Stimulated activated CD8-positive, alpha-beta memory T cell treated with anti-CD3 and anti-CD28 coated beads, Interleukin-7, amount 100 ng/mL, for 1 hour (primary cell): Measurements from ENCODE around the gene PANK4.

Source experiments
- DNase-seq, 2 donors: peaks; one replicate each; pipeline ENCODE4 v3.0.0-alpha.2; 2020; ENCODE audit warnings: low read depth in 2 of 2

The PANK4 gene

DNA sequence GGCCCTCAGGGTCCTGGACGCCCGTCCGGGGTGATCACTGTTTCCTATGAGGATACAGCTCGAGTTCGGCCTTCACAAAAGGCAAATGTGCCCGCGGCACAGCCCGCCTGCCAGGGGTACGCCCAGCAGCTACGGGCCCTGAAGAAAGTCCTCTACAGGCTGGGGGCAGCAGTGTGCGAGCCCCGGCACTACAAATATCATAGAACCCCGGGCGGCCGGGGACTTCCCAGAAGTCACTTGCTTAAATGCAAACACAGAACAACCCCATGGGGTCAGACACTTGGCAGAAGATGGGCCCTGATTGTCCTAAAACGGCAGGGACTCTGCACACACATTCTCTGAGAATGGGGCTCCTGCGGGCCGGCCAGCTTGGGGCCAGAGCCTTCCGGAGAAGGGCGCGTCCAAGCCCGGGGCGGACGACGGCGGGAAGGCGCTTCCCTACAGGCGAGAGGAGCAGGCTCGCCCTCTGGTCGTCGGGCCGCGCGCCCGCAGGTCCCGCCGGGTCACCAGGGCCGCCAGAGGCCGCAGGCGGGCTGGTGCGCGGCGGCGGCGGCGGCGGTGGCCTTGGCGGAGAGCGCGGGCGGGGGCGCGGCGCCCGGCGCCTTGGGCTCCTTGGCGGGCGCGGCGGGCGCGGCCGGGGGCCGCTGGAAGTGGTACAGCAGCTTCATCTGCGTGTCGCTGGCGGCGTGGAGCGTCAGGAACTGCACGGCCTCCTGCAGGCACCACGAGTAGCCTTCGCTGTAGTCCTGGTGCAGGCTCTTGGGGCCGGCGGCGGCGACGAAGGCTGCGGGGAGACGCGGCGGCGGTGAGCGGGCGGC, 2.8 kb upstream of the PANK4 start:
- DNase-seq: no peak

DNA sequence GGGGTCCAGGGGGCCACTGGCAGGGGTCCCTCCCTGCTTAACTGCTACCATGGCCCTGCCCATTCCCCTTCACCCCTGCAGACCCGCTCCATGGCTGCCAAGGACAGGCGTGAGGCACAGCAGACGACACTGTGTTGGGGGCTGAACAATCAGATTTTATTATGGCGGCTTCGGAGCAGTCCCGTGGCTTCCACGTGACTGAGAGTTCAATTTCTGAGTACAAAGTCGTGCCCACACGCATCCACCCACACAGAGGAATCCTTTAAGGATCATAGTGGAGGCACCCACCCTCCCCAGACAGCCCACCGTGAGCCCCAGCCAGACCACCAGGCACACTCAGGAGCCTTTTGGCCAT, 2.2 kb upstream of the PANK4 start:
- no peak for DNase-seq

DNA sequence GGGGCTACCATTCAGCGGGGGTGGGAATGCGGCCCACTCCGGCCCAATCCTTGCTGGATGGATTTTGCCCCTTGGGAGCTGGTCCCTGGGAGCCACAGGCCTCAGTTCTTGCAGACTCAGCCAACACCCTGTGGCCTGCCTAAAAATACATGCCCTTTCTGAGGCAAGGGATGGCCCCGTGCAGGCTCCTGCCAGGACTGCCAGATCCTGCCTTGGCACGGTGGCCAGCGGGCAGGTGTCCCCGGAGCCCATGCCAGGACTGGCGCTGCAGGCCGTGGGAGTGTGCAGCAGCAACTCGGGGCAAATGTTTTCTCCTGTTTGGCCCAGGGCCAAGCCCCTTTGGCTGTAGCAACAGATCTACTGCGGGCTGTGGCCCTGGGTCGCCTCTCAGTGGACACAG, 1.6 kb upstream of the PANK4 start:
- no peak for DNase-seq

DNA sequence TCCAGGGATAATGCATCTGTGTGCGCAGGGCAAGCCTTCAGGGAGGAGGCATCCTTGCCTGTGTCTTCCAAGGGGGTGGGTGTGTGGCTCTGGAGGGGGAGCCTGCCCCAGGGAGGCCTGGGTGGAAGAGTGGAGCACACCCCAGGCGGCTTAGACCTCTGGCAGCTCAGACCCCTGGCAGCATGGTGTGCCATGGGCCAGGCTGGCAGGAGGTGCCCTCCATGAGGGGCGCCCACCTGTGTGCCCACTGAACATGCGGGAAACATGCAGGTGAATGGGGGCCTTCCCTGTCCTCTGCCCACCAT, 1.1 kb upstream of the PANK4 start:
- no peak for DNase-seq

DNA sequence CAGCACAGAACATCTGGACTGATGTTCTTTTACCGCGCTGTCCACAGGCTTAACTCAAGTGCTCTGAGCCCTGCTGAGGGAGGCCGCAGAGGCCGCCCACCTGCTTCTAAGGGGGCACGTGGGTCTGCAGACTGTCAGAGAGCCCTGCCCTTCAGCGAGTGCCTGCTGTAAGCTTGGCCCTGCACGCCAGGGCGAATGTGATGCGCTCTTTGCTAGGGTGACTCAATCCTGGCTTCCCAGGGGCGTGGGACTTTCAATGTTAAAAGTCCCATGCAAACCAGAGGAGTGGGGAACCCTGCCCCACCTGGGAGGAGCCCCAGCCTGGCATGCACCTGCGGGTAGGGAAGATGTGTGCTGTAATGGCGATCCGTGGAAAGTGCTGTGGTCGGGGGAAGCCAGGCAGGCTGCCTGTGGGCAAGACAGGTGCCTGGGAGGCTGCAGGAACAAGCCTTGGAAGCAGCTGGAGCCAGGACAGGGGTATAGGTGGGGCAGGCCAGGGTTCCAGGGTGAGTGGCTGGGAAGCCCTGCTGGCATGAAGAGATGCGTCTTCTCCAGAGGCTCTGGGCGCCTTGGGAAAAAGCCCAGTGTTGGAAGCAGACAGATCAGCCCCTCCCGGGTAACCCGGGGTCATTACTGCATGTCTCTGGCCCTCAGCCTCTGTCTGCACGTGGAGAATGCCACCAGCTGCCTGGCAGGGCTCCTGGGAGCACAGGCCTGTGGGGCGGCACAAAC, 594 bp upstream of the PANK4 start:
- no peak for DNase-seq

DNA sequence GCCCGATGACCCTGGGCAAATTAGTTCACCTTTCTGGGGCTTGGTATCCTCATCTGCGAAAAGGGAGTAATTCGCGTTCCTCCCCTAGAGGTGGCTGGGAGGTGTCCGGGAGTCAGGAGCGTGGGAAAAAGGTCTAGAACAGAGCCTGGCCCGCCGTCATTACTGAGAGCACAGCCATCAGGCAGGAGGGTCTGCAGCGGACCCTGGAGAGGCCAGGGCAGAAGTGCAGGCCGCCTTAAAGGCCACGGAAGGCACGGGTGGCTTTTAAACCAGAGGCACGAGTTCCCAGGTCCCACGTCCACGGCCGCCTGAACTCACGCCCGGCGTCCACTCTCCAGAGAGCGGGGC, 850 bp downstream of the PANK4 start:
- no peak for DNase-seq

DNA sequence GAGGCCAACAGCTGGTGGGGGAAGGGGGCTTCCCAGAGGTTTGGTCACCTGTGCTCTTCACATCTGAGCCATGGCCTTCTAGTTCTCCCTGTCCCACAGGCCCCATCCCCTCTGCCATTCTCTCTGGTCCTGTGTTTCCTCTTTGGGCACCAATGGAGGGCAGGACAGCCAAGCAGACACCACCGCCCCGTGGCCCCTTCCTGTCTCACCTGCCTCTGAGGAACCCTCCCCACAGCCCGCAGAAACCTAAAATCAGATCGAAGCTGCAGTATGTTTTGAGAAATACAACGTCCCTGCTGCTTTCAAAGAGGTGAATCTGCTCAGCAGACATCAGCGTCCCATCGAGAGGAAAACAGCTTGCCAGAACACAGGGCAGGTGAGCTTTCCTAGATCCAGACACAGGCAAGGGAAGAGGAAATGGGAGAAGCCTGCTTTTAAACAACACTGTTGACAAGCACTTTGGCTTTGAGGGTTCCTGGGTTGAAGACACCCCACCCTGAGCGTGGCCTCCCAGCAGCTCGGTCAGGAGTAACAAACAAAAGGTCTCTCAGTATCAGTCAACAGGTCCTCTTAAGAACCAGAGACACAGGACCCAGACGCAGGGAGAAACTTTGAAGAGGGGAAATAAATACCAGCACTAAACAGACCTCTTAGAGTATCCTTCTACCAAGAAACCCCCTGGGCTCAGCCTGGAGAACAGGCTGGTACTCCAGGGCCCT, 2.3 kb downstream of the PANK4 start:
- DNase-seq: no peak

DNA sequence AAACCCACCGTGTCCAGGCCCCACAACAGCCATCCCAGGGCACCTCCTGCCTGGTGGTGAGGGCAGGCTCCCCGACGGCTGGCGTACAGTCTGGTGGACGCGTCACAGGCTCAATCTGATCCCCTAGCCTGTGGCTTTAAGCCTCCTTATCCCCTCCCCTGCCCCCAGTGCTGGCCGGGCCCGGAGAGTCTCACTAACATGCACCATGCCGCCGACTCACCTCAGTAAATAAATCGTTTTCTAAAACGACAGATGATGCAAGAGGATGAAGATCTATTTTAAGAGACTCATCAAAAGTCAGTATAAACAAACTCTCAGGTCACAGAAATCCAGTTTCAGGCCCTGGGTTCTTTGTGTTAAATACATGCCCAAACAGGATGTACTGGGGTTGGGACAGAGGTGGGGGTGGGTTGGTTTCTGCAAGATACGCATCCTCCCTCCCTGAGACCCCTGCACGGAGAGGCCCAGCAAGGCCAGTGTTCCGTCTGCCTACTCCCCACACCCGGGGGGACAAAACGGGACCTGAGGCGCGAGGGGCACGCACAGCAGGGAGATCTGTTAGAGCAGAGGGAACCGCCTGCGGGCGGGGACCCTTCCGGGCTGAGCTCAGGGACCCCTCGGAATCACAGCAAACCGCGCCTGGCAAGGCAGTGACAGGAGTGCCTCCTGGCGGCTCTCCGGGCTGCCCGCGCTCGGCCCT, 3.1 kb downstream of the PANK4 start:
- DNase-seq: no peak

DNA sequence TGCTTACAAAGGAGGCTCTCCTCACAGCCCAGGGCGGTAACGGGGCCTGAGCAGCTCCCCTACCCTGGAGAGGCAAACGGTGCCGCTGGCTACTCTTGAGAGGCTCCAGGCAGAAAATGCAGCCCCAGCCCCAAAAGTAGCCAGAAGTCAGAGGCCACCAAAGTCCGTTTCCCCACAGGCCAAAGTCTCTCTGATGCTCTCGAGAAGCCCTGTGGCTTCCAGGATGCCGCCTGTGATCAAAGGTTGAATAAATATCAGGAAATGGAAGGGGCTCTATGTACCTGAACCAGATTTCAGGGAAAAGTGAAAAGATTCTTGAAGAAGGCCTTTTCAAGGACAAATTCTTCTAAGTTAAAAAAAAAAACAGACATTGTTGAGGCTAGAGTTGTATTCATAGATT, 4.2 kb downstream of the PANK4 start:
- DNase-seq: no peak

DNA sequence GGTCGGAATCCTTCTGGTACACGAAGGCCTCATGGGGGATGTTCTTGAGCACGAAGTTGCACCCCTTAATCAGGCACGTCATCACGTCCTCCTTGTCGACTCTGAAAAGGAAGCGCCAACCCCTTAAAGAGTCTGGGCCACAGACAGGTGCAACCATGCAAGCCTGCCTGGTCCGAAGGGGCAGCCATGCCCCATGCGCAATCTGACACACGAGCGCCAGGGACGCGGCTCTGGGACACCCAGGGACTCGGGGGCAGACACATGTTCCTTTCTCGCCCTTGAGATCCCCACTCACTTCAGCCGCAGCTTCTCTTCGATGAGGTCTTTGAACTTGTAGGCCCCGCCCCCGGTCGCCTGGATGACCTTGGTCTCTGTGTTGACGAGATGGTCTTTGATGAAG, 5.6 kb downstream of the PANK4 start:
- no peak for DNase-seq

DNA sequence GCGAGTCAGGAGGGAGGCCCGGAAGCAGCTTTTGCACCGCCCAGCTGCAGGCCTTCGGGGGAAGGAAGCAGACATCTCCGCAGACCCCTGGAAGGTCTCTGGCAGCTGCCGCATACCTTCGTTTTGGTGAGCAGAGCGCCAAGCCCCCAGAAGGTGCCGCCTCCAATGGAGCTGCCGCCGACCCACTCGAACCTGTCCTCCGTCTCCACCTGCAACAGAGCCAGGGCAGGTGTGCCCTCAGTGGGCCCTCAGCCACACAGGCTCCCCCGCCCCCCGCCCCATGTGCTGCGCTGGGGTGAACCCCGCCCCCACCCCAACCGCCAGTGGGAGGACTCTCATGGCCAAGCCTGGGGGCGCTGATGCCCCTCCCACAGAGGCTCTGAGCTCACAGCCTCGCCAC, 6.2 kb downstream of the PANK4 start:
- no peak for DNase-seq

DNA sequence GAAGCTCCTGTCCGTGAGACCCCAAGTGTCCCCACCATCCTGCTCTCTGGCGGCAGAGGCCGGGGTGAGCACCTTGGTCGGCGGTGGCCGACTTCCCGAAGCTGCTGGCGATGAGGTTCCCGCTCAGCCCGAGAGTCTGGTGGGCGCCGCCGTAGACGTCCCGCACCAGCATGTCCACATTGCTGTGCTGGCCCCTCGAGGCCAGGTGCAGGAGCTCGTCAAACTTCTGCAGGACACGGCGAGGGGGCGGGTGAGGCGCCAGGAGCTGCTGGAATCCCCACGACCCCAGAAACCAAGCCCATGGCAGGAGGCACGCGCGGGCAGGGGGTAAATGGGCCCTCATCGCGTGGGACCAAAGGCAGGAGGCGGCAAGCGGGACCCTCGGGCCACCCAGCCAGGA, 6.7 kb downstream of the PANK4 start:
- DNase-seq: no peak

DNA sequence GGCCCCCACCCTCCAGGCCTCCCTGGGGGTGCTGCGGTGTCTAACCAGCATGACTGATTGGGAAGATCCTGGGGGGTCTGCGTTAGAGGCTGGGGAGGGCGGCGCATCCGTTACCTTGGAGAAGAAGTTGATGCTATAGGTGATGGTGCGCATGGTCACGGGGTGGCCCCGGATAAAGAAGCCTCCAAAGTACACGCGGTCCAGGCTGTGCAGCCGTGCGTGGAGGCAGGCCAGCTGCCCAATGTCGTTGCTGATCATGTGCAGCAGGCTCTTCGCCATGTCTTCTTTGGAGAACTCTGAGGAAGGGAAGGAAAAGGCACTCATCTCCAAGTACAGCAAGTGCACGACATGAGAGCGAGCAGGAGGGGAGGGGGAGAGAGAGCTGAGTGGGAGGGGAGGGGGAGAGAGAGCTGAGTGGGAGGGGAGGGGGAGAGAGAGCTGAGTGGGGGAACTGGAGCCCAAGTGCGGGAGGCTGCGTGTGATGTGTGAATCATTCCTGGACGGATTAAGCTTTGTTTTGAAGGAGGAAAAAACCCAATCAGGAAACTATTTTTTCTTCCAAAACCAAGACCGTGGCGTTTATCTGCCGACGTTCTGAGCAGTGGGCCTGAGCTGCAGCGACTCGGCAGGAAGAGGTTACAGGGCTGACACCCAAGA, 7.2 kb downstream of the PANK4 start:
- no peak for DNase-seq

DNA sequence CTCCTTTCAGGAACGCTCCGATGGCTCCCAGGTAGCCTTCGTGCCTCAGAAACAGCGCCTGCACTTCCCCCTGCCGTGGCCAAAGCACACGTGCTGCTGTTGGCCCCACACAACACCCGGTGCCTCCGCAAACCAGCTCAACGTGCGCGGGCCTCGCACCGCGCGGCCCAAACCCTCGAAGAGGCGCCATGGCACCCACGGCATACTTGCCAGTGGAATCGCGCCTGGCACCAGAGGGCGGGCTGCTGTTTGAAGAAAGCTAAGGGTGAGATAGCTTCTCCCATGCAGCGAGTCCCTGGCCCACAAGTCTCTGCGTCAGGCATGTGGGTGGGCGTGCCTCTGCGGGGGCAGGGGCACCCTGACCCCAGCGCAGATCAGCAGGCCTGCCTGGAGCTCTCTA, 7.9 kb downstream of the PANK4 start:
- no peak for DNase-seq

DNA sequence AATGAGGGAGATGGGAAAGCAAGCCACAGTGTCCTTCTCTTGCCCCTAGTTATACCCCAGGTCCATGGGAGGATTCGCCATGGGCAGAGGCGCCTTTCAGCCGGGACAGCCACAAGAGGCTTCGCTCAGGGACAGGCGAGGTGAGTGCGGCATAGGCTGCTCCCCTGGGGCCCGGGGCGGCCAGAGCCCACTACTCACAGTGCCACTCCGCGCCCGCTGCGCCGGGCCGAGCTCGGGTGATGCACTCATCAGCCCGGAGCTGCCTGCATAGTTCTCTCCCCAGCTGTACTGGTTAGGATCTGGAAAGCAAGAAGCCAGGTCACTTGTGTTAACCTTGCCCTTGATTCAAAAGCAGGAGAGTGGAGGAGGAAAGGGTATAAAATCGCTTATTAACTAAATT, 8.4 kb downstream of the PANK4 start:
- no peak for DNase-seq

DNA sequence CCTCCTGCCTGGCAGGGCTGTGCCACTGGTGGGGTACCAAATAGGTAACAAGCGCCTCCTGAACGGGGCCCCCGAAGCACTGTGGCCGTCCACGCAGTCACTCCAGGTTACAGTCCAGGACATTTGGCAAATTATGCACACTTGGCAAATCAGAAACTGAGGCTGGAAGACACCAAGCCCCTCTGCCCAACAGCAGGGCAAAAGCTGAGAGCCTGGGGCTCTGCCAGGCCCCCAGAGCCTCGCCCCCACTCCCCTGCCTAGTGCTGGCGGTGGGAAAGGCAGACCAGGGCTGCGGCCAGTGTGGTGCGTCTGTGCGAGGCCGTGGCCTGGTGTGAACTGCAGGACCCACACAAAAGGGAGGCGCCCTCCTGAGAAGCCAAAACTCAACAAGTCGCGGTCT, 9.4 kb downstream of the PANK4 start:
- no peak for DNase-seq

DNA sequence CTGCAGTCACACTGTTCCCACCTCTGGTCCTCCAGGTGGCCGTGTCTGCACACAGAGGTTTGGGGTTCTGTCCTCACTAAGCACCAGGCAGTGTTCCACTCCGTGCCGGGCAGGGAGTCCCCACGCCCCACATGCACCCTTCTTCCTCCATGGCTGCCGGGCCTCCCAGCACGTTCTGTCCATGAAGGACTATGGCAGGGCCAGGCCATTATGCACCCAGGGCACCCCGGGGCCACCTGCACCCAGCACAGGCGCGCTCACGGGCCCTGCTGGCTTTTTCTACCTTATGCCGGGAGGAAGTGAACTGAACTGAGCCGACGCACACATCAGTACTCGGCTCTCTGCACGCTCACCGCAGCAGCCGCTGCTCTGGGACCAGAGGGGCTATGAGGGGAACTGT, 10.3 kb downstream of the PANK4 start:
- DNase-seq: no peak

DNA sequence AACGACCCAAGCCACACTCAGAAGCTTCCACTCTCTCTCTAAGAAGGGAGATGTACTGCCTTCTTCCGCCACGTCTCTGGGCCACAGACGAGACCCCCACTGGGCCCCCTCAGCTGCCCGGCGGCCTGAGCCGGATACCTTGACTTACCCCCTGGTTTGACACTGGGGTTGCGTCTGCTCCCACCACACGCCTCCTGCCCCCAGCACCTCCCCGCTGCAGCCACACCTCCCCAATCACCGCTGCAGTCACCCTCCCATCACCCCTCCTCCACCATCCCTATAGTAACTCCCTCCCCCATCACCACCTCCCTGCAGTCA, 10.7 kb downstream of the PANK4 start:
- no peak for DNase-seq

DNA sequence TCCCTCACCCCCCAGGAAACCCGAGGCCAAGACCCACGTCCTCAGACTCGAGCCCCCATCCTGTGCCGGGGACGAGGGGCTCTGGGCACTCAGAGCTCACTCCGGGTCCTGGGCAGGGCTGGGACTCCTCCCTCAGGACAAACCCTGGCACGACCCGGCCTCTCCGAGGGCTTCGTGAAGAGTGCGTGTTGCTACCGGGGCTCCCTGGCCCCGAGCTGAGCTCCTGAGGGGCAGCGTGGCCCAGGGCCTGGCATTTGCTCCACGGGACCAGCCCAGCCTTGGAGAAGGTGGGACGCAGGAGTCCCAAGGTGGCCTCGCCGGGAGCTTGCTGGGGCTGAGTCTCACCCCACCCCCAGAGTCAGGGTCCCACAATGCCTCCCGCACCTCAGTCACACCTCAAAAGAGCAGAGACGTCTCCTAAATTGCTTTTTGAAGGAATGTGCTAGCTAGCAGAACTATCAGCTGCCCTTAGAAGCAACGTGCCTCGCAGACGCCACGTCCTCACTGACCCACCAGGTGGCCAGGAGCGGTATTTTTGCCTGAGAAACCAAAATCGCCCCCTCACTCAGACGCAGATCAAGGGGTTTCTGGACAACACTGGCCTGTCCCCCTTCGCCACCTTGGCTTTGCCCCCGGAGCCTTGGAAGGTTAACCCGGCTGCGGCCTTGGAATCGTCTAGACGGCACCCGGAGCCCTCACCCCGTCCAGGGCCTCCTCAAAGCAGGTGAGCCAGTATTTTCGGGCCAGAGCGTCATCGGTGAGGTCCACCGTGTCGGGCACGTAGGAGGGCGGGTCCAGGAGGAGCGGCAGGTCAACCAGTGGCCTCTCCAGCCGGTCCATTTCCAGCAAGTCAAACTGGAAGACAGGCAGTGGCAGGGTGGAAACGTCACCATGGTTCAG, 11.3 kb downstream of the PANK4 start:
- DNase-seq: no peak

DNA sequence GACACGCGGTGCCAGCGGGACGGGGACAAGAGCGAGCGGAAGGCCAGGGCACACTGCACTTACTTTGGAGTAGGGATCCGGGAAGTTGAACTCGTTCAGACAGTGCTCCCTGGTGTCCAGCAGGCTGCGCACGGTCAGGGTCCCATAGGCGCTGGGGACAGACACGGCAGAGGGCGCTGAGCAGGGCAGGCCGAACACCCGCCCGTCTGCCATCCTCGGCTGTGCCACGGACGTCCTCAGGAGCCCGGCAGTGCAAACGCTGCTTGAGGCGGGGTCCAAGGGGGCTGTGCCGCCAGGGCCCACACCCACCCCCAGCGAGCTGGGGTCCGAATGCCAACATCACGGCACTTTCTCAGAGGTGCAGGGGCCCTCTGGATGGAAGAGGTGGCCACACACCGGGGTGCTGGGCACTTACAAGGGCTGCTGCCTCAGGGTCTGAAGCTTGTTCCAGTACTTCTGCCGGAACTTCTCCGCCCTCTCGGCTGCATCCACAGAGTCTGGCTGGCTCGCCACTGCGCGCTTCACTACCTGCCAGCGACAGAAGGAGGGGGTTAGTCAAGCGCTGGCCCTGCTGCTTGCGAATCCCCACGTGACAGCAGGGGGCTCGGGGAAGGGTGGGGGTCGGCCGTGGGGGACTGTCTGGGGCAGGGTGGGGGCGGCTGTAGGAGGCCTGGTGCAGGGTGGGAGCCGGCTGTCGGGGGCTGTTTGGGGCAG, 12.3 kb downstream of the PANK4 start:
- DNase-seq: no peak
